ENCODE data around the gene COG8.
"Not testable (repeated sequence)": the region's sequence is repeated elsewhere in the genome, so short reads cannot be mapped to it uniquely, and the experiment has no call there.

The COG8 gene

DNA sequence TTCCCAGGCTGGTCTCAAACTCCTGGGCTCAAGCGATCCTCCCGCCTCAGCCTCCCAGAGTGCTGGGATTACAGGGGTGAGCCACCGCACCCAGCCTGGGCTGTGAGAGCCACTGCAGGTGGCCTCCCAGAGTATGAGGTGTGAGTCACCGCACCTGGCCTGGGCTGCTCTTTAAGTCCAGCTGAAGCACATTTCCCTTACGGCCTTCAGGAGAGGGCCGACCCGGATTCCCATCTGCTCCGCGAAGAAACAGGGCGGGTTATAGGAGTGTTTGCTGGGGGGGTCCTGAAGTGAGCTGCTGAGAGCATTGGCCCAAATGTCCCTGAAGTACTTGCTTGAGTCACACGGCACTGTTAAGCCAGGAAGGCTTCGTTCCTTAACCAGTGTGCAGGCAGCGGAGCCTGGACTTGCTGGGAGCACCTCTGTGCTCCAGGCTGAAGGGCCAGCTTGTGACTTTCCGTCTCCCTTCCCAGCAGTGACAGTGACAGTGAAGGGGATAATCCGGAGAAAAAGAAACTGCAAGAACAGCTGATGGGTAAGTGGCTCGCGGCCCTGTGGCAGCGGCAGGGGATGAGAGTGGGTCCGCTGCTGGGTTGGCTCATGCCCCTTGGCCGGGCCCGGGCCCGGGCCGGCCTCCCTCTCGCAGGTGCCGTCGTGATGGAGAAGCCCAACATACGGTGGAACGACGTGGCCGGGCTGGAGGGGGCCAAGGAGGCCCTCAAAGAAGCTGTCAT, 21.0 kb downstream of the COG8 start:
- FAIRE-seq, result no peak

DNA sequence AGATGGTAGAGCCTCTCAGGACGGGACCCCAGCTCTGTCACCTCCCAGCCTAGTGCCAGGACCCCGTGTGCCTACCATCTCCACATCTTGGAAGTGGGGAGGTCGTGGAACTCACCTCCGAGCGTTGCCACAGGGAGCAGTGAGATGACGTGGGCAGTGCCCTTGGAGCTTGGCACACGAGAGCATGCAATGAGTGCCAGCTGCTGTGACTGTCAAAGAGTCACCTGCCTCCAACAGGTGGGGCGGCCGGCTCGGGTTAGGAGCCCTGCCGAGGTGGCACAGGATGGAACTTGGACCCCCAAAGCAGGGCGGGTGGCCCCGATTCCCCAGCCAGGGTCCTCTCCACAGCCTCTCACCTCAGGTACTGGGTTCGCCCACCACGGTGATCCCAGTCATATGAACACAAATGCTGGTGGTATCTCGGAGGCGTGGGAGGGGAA, 22.7 kb downstream of the COG8 start:
- FAIRE-seq, result no peak

DNA sequence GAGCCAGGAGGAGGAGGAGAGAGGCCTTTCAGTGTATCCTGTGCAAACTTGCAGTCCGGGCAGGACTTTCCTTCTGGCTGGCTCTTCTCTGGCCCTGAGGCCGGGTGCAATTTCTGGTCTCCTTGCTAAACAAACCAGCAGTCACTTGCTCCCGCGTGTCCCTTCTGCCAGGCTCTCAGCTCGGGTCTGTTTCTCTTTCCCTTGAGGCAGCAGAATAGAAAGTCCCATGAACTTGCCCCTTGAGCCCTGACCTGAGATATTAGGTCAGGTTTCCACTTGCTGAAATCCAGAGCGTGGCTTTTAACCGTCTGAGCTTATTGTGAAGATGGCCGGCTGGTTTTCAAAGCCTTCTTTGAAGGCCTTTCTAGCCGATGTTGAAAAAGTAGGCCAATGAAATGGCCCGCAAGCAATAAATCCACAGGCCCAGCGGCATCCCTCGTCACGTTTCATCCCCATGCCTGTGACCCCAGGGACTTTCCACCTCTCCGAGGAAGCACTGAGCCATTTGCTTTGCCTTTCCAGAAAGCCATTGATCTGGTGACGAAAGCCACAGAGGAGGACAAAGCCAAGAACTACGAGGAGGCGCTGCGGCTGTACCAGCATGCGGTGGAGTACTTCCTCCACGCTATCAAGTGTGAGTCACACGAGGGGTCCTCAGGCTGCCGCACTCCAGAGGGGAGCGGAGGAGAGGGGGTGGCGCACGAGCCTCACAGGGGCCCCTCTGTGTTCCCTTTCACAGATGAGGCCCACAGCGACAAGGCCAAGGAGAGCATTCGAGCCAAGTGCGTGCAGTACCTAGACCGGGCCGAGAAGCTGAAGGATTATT, 23.7 kb downstream of the COG8 start:
- FAIRE-seq, result no peak

DNA sequence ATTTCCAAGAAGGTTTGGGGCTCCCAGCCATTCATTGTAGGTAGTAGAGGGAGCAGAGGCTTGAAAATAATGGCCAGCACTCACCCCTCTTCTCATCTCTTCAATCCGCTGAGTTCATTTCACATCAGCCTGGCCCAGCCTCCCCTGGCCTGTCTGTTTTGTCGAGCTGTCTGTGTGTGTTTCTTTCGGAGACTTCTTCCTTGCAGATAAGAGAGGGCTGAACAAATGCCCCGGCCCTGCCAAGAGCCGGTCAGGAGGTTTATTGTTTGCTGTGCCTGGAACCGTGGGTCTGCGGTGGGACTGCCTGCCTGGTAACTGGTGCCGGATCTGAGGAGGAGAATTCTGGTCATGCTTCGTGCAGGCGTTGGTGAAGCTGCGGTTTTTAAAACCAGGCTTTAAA, 24.8 kb downstream of the COG8 start:
- FAIRE-seq, result no peak

DNA sequence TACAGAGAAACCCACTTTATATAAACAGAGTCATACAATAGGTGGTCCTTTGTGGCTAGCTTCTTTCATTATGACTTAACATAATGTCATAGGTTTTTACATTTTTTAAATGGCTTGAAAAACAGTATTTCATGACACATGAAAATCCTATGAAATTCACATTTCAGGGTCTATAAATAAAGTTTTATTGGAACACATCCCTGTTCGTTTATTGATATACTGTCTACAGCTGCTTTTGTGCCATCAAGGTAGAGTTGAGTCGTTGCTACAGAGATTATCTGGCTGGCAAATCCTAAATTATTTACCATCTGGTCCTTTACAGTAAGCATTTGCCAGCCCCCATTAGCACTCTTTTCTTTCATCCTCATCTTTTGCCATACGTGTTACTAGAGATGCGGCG, 25.9 kb downstream of the COG8 start:
- FAIRE-seq, result no peak

DNA sequence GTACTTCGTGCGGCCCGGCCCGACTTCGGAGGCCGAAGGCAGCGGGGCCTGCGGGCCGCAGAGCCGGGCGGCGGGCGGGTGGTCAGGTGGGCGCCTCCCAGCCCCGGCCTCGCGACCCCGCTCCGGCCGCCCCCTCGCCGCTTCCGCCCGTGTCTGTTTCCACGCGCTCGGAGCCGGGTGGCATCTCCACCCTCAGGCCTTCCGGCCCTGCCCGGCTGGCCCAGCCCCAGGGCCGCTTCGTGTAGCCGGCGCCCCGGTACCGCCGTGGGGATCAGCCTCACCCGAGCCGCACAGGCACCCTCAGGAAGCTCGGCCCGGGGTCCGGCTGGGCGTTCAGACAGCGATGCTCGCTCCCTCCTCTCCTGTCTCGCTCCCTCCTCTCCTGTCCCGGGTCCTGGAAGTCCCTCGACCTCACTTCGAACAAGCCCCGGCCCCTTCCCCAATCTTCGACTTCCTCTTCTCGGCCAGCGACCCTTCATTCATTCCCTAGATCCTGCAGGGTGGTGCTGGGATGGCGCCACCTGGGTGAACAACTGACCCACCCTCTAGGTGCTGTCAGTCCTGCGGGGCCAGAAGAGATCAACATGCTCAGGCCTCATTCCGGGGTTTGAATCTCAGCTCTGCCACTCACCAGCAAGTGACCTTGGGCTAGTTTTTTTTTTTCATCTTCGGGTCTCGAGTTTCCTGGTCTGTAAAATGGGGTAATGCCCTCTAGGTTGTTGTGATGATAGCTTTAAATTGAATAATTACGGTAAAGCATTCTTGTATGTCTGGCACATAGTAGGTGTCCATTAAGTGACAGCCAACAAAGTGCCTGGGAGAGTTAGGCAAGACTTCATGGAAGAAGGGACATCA, 27.6 kb downstream of the COG8 start:
- FAIRE-seq, result no peak

DNA sequence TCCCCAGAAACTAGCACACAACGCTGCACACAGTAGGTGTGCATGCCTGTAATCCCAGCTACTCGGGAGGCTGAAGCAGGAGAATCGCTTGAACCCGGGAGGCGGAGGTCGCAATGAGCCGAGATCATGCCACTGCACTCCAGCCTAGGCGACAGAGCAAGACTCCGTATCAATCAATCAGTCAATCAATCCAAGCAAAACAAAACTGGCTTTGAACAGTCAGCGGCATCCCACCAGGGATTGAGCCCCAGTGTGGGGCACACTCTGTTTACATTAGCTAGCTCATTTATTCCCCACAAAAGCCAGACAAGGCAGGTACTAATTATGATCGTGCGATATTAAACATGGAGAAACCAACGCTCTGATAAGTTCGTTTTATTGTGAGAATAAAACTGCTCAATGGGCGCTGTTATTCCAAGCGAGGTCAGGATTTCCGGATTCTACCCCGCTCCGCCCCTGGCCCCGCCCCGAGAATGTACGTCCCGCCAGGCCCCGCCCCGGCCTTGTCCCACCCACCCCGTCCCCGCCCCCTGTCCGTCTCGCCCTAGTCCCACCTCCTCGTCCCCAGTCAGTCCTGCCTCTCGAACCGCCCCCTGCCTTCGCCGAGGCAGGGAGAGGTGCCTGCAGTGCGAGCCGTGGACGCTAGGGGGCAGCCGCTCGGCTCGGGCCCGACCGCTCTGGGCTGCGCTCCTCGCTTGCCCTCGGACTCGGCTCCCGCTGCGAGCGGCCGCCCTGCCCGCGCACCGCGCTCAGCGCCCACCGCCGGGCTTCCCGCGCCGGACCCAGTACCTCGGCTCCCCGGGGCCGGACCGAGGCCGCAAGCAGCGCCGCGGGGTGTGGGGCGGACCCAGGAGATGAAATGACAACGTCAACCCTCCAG, 28.5 kb downstream of the COG8 start, which contains the start of gene VPS4A:
TSS of gene VPS4A (plus strand) at position 698 of the 880 bp plus-strand sequence. CDS start at position 860, 162 bp downstream.
- FAIRE-seq, result no peak

DNA sequence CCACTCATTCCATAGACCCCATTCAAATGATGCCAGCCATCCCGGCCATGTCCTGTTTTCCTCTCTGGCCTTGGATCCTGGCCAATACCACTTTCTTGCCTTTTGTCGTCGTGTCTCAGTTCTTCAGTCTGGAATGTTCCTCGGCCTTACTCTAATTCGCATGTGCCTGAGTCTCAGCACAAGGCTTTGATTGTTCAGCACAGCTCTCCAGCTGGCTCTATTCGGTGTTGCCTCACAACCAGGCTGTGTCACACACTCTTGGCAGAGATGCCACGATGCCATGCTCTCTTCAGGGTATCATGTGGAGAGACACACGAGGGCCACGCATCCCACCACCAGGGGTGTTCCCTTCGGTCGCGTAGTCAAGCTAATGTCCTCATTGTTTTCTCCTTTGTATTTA, 30.0 kb downstream of the COG8 start:
- no peak for FAIRE-seq

DNA sequence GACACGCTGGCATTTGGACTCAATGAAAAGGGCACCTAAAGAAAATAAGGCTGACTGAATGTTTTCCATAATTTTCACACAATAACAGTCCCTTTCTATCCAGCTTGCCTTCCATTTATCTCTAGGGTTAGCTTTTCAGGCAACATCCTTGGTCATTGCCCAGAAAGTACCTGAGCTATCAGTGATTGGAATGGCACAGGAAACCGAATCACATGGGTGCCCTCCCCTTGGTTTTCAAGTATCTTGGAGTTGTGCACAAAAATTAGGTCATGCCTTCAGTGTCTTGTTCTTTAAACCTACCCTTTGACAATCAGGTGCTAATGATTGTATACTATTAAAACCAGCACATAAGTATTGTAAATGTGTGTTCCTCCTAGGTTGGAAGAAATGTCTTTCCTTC, 31.5 kb downstream of the COG8 start:
- no peak for FAIRE-seq

DNA sequence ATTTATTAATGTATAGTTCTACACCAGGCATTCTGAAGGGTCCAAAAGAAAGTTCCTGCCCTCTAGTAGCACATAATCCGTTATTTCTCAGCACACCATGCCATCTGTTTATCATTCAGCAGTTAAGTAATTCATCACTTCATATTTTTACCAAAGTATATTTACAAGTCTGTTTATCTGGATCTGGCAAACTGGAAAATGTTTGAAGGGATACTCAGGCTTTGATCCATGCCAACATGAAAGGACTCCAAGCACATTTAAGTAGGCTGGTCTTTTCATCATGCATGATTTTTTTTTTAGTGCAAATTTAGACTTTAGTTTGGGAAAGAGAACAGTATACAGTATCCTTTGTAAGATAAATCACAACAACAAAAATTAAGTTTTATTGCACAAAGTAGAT, 32.3 kb downstream of the COG8 start:
- FAIRE-seq, result no peak

DNA sequence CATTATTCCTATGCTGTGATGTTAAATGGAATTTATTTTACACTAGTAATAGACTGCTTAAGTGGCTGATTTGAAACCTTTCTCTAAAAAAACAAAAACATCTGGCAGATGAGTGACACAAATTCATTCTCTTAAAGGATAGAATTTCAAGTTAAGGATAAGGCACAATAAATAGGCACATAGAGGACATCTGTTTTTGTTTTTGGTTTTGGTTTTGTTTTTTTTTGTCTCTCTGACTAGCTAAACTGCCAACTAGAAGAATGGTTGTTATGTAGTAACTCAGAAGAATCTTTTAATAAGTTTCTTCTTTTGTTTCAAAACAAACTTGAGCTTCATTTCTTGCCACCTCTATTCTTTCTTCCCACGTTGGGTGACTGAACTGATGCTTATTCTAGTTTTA, 33.3 kb downstream of the COG8 start:
- FAIRE-seq, result no peak

DNA sequence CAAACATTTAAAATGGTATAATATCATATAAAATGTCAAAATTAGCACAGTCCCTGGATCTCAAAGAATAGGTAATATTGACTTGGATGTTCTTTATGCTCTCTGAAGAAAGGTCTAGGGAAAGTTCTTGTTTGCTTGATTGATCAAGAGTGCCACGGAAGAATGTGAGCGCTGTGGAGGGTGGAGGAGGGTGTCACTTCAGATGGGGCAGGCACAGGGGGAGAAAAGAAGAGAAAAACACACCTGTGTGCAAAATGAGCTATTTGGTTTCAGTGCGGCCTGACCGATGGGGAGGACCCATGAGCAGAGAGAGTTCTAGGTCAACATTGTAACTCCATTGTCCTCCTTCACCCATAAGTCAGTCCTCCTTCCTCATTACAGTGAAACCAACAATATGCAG, 37.1 kb downstream of the COG8 start:
- FAIRE-seq, result no peak

DNA sequence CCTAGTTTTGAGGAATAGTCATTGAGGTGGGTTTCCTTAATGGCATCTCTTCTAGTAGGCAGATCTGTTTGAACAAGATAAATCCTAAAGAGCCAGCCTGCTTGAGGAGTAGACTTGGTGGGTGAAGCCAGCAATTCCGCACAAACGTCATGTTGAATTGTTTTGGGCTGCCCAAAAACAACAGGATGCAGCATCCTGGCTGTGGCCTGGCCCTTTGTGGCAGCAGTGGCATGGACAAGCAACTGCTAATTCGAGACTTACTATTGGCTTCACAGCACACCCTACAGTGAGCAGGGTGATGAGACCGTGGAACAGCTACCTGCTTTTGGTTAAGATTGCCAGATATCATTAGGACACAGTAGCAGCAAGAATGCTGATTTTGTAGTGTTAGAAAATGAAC, 37.5 kb downstream of the COG8 start:
- no peak for FAIRE-seq

DNA sequence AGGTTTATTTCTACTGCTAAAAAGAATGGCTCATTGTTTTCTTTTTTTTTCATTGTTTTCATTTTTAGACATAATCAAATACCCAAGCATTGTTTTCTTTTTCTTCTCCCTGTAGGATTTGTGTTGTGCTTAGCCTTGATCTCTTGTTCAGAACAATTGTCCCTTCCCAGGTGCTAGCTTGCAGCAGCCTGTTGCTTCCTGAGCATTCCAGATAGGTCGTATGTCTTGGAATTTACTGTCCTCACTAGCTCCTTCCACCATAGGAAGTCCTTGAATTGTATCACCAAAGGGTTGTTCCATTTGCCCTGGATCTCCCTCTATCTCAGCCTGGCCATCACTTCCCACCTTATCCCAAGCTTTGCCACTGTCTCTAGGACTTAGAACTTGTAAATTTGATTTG, 38.2 kb downstream of the COG8 start:
- FAIRE-seq, result no peak

DNA sequence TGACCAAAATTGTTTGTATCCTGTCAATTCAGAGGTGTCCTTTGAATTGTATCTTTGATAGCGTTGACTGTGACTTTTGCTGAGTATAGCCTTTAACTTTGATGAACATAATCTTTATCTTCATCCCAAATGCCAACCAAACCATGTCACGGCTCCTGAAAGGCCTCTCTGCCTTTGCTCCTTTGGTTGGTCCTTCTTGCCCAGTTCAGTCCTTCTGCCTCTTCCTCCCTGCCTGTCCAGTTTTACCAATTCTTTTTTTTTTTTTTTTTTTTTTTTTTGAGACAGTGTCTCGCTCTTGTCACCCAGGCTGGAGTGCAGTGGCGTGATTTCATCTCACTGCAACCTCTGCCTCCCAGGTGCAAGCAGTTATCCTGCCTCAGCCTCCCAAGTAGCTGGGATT, 41.1 kb downstream of the COG8 start:
- FAIRE-seq, result no peak

DNA sequence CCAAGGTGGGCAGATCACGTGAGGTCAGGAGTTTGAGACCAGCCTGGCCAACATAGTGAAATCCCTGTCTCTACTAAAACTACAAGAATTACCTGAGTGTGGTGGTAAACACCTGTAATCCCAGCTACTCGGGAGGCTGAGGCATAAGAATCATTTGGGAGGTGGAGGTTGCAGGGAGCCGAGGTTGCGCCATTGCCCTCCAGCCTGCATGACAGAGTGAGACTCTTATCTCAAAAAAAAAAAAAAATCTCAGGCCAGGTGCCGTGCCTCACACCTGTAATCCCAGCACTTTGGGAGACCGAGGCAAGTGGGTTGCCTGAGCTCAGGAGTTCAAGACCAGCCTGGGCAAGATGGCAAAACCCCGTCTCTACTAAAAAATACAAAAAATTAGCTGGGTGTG, 42.6 kb downstream of the COG8 start:
- FAIRE-seq, result not testable (repeated sequence)

DNA sequence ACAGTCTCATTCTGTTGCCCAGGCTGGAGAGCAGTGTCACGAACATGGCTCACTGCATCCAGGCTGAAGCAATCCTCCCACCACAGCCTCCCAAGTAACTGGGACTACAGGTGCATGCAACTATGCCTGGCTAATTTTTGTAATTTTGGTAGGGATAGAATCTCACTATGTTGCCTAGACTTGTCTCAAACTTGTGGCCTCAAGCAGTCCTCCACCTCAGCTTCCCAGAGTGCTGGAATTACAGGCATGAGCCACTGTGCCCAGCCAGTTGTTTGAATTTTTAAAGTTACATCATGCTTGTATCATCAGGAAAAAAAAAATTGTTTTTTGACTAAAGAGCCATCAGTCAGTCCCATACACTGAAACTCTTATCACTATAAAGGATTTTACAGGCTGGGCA, 45.3 kb downstream of the COG8 start:
- FAIRE-seq, result no peak

DNA sequence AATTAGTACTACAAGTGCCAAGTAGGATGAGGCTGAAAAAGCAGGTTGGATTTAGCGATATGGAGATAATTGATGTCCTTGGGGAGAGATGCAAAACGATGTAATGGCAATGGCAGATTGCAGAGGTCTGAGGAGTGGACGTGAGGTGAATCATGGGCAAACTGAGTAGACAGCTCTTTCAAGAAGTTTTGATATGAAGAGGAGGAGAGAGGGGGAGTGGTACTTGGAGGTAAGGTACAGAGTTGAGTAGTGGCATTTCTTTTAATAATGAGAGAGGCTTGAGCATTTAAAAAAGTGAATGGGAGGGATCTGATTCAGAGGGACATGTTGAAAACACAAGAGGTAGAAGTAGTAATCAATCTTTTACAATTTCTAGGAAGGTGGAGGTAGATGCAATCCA, 46.0 kb downstream of the COG8 start:
- no peak for FAIRE-seq

DNA sequence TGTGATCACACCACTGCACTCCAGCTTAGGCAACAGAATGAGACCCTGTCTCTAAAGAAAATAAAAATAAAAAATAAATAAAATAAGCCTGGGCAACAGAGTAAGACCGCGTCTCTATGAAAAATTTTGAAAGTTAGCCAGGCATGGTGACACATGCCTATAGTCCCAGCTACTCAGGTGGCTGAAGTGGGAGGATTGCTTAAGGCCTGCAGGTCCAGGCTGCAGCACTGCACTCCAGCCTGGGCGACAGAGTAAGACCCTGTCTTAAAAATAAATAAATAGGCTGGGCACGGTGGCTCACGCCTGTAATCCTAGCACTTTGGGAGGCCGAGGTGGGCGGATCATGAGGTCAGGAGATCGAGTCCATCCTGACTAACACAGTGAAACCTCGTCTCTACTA, 47.7 kb downstream of the COG8 start:
- FAIRE-seq, result not testable (repeated sequence)

DNA sequence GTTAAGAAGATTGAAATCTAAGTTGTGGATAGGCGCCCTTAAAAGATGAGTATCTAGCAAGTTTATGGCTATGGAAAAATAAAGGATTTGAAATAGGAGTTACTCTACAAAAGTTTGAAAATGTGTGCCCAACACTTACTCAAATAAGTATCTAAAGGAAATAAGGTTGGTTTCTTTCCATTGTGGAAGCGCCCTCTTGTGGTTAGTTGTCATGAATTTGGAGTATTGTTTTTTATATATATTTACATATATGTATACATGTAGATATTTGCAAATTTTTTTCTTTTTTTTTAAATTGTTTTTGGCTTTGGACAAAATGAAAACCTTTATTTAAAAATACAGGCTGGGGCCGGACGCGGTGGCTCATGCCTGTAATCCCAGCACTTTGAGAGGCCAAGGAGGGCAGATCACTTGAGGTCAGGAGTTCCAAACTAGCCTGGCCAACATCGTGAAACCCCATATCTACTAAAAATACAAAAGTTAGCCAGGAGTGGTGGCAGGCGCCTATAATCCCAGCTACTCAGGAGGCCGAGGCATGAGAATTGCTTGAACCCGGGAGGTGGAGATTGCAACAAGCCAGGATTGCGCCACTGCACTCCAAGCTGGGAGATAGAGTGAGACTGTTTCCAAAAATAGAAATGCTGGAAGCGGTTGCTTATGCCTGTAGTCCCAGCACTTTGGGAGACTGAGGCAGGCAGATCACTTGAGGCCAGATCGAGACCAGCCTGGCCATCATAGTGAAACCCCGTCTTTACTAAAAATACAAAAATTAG, 52.2 kb downstream of the COG8 start:
- peak; percentile 89 for FAIRE-seq

DNA sequence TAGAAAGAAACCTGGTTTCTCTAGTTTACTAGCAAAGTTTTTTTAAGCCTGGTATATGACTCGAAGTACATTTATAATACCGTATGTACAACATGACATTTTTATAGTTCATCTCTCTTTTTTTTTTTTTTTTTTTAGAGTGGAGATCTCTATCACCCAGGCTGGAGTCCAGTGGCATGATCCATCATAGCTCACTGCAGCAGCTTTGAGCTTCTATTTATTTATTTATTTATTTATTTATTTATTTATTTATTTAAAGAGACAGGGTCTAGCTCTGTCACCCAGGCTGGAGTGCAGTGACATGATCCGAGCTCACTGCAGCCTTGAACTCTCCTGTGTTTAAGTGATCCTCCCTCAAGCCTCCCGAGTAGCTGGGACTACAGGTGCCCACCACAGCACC, 54.1 kb downstream of the COG8 start:
- FAIRE-seq, result no peak

DNA sequence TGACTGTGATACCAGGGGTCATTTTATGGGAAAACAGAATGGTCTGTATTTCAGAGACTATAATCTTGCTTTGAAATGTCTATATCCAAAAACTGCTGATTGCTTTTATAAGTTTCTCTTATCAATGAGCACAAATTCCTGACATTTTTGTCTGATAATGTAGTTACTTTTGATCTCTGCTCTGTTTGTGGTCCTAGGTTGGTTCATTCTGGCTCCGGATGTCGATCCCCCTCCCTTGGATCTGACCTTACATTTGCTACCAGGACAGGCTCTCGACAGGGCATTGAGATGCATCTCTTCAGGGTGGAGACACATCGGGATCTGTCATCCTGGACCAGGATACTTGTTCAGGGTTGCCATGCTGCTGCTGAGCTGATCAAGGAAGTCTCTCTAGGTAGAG, 55.5 kb downstream of the COG8 start:
- no peak for FAIRE-seq

Data from TTC549 (cell line).